GM19023 (cell line): ENCODE data around the gene AVEN.
A peak's percentile ranks its signal among the peaks of the same experiment; 100 is the strongest.

ENCODE experiments used
- ATAC-seq: cut with Tn5 transposase; IDR thresholded peaks from one replicate; pipeline ENCODE4 v1.9.1; 2021; ENCODE audit warnings: mild to moderate bottlenecking, moderate library complexity; ENCODE audit not compliant: unreplicated experiment

The AVEN gene

DNA sequence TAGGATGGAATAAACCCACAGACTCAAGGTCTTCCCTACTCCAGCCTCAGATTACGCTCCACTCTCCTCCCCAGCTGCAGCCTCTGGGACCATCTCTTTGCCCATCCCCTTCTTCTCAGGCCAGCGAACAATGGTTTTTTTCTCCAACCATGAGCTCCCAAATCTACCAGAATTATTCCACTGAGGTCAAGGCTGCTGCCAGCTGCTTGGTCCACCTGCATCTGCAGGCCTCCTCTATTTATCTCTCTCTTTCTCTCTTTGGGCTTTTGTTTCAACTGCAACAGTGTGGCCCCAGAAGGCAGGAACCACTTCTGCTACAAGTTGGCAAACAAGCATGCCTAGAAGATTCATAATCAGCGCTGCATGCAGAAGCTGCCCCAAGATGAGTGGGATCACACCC is 51.6 kb downstream of the AVEN start:
- ATAC-seq, result no peak

DNA sequence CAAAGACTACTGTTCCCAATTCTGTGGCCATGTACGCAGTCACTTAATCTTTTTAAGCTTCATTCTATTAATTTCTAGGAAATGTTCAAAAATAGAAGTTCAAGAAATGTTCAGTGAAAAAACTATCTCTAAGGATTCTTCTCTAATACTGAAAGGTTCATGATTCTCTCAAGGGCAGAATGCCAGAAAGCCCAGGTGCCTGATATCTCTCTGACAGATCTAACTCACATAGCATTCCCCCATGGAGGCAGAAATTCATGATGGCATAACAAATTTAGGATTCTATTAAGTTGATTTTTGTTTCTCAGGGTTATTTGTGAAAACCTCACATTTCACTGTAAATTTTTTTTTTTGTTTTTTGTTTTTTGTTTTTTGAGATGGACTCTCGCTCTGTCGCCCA is 53.3 kb downstream of the AVEN start:
- ATAC-seq, result no peak

- no peak for ATAC-seq
Measured at GRCh38 chr15:33985287-33985686, 53.7 kb downstream of the AVEN start.

DNA sequence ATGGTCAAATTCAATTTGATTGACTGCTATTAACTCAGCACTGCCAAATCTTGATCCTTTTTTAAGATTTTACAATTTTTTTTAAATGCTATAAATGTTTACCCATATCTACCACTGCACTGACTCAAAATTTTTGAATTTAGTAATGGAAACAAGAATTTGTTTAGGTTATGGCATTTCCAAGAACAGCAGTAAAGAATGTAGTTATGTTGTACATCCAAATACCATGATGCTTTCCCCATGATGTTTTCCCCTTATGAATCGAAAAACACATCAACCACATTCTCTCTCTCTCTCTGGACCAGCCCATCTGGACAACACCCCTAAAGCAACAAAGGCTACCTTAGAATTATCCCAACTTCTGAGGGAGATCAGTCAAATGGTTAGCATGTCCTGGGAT is 56.5 kb downstream of the AVEN start:
- no peak for ATAC-seq

GRCh38 chr15:33980159-33980558 is 58.8 kb downstream of the AVEN start:
- no peak for ATAC-seq

- ATAC-seq, result no peak
Measured at GRCh38 chr15:33975022-33975565, 63.9 kb downstream of the AVEN start.

- no peak for ATAC-seq
Measured at GRCh38 chr15:33971811-33972210, 67.2 kb downstream of the AVEN start.

- ATAC-seq, result no peak
Measured at GRCh38 chr15:33968821-33969220, 70.2 kb downstream of the AVEN start.

DNA sequence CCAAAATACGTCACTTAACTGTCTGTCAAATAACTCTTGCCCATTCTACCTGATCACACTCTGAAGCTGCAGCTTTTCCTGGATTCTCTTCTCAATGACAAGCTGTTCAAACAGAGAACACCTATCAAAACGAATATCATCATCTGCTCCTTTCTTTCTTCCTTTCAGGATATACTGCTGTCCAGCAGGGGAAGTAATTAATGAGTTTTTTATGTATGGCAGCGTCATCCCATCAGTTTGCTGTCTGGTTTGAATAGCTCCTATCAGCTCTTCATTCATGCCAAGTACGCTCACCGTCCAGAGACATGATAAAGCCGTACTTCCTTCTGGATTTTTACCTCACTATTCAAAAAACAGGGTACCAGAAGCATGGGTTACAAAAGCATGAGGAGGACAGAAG is 70.8 kb downstream of the AVEN start, which contains the start of gene CHRM5:
Gene CHRM5, plus strand, starts transcription at position 274 of the 400 bp plus-strand sequence. CDS start 94,221 bp downstream, outside the sequence.
- no peak for ATAC-seq

DNA sequence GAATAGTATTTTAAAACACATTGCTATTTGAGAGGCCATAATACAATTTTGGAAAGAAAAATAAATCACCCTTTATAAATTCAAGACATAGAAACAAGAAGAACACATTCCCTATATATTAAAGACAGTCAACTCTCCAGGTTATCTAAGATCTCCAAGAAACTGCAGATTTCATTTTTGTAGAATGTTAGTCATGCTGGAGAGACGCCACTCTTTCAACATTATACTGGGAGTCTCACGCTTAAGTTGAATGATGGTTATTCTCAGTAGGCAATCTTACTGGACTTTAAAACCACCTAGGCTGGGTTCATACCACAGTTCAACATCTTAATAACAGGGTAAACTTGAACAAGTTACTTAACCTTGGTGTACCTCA is 74.4 kb downstream of the AVEN start:
- no peak for ATAC-seq

- ATAC-seq, result no peak
Measured at GRCh38 chr15:33963831-33964664, 75.0 kb downstream of the AVEN start.

DNA sequence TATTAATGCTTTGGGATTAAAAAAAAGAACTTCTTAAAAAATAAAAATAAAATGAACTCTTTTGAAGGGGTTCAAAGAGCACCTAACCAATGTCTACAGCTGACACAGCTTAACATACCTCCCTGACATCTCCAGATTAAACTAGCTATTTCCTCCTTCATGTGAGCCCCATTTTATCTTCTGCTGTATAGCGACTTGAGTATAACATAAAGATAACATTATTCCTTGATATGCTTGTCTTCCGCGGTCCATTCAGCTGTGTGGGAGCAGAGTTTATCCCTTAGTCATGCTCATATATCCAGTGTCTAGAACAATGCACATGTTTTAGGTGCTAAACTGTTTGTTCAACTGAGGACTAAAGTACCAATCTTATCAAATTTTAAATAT is 78.5 kb downstream of the AVEN start:
- ATAC-seq, result no peak

DNA sequence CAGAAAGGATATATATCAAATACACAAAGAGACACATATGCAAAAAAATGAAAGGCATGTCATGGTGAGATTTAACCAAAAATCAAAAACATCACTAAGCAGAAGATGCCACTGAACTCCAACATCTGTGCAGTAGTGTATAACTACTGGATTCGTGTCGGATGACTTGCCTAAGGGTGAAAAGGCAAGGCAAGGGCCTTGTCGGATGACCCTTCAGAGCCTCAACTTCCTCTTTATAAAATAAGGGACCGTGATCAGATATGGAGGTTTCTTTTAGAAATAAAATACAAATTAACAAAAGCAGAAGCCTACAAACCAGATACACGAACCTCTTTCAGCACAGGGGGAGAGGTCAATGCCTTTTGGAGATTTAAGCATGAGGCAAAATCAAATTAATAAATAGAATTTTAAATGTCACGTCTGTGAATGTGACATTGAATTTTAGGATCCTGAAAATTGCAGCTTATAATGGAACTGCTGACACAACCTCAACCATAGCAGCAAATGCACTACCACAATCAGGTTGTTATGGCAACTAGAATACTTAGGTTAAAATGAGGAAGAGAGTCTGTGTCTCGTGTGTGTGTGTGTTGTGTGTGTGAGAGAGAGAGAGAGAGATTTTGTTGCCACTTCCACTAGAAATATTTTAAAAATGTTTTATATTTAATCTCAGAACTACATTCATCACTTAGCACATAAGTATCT is 79.0 kb downstream of the AVEN start:
- no peak for ATAC-seq

DNA sequence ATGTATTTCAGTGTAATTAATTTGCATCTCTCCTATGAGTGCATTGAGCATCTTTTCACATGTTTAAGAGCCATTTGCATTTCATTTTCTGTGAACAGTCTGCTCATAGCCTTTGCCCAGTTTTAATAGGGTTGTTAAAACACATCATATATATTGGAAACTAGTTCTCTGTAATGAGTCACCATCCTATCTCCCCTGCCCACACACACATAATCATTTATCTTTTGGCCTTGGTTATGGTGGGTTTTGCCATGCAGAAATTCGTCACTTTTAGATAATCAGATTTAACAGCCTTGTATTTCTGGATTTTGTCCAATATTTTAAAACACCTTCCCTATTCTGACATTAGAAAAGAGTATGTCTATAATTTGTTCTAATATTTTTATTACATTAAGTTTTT is 82.6 kb downstream of the AVEN start:
- ATAC-seq, result no peak

DNA sequence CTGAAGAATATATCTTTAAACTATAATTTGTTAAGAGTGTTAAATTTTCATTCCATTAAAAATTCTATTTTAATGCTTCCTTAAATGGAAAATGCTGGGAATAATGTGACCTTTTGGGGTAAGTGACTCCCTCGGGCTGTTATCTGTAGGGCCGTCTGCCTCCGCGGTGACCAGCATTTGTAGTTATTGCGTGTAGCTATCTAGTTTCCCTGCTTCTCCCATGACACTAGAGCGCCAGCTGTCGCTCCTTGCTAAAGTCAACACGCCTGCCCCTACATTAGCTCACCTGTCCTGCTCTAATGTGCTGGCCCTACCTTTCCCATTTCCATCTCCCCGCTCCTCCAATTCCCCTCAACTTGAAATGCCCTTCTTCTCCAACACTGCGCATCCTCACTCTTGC is 83.1 kb downstream of the AVEN start:
- no peak for ATAC-seq

GRCh38 chr15:33946152-33946551 is 92.9 kb downstream of the AVEN start:
- ATAC-seq, result no peak

GRCh38 chr15:33941279-33942063 is 97.5 kb downstream of the AVEN start:
- ATAC-seq, result peak; percentile 63

DNA sequence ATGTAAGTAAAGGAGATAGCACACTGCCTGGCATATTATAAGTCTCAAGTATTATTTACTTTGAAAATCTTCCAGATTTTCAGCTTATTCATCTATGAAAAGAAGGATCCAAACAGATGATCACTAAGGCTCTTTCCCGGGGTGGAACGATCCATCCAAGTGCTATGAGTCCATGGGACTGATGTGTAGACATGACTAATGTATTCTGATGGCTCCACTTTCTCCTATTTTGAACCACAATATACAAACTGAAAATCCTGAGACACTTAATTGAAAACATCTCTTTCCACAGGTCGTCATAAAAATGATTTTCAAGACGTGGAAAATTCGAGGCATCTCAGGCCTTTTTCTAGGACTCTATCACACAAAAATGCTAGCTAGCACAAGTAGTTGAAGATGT is 104.1 kb downstream of the AVEN start:
- ATAC-seq, result no peak

GRCh38 chr15:33934396-33934795 is 104.6 kb downstream of the AVEN start:
- ATAC-seq, result no peak

DNA sequence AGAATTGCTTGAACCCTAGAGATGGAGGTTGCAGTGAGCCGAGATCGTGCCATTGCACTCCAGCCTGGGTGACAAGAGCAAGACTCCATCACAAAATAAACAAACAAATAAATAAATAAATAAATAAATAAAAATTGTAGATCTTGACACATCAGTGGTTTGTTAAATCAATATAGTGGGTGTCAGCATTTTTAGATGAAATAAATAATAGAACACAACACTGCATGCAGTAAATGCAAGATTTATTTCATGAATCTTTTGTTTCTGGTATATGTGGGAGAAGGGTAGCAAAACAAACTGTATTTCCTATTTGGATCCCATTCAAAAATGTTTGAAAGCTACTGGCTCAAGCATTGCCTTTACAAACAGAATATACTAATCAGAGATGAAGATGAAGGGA is 106.3 kb downstream of the AVEN start:
- ATAC-seq, result no peak

GRCh38 chr15:33926260-33926659 is 112.7 kb downstream of the AVEN start:
- ATAC-seq, result no peak
